ENCODE data around the gene ZSWIM1. TPM values are rescaled to one million over a fixed set of nuclear protein-coding genes. Genes with fewer than 3 reads are reported as not detected.

The ZSWIM1 gene
- total RNA-seq, 1 experiment from 2014 or later: 13.0 TPM

GRCh38 chr20:45902199-45902701 is 21.2 kb downstream of the ZSWIM1 start:
- intact Hi-C loops (cut with micrococcal nuclease): no loop called here
- POLR2A ChIA-PET: no interaction called here
- no peak overlapping the region for H3K9ac ChIP-seq (ENCODE audit: low read length)

More at GRCh38 chr20:45902199-45902701, 21.2 kb downstream of the ZSWIM1 start:
- H3K79me2 ChIP-seq (ENCODE audit: insufficient read depth, low read length): no peaks in the 10 kb centered on the region
- H3K27me3 ChIP-seq (ENCODE audit: insufficient read depth, low read length): no peaks in the 10 kb centered on the region
- H3K4me3 ChIP-seq (replicated peaks in 1 of 2; ENCODE audit: low read depth in 1 of 2, low read length in 2 of 2): no peak overlapping the region
- H3K9me3 ChIP-seq (ENCODE audit: control insufficient read depth in 1 of 2, insufficient read depth in 1 of 2, low read depth in 1 of 2, low read length in 2 of 2): no peaks in the 10 kb centered on the region
- H3K4me2 ChIP-seq (ENCODE audit: low read length): no peak overlapping the region
- H3K4me1 ChIP-seq (ENCODE audit: control insufficient read depth in 1 of 2, insufficient read depth in 2 of 2, low read length in 2 of 2): peaks cover 5 to 18% of the 10 kb centered on the region in 2 experiments; a peak in 3 of 4 replicates
- BruUV-seq (replicated peaks): no TSS peak
- no peak overlapping the region for H3K27ac ChIP-seq (ENCODE audit: low read depth, low read length)
- no peak overlapping the region for H2AFZ ChIP-seq (ENCODE audit: low read depth, low read length, poor library complexity, severe bottlenecking)
- no peaks in the 10 kb centered on the region for H3K9me2 ChIP-seq (ENCODE audit: insufficient read depth)
- no peaks in the 10 kb centered on the region for H4K20me1 ChIP-seq (ENCODE audit: insufficient read depth)
- RAD21 ChIA-PET (ENCODE audit: low non-redundant PET in 1 of 2, low total read pairs in 2 of 2, uncharacterized antibody in 2 of 2, unreplicated experiment in 2 of 2): no interaction called here
- CTCF ChIA-PET: no interaction called here
- no peak for ATAC-seq
- TF ChIP-seq RAD21 (IDR thresholded peaks at IDR 0.05; ENCODE audit: low read depth) (no peak), CBX3 (IDR thresholded peaks at IDR 0.05; ENCODE audit: low read depth) (no peak), YY1 (IDR thresholded peaks at IDR 0.05; ENCODE audit: extremely low read depth, insufficient replicate concordance, low read depth, low read length) (no peak), ZFX (IDR thresholded peaks at IDR 0.05) (no peak), EZH2 (IDR thresholded peaks at IDR 0.05) (no peak), SP1 (IDR thresholded peaks at IDR 0.05; ENCODE audit: low read depth) (no peak), EZH2phosphoT487 (IDR thresholded peaks at IDR 0.05; ENCODE audit: borderline replicate concordance) (no peak), ATF3 (IDR thresholded peaks at IDR 0.05) (no peak), ELF1 (IDR thresholded peaks at IDR 0.05; ENCODE audit: borderline replicate concordance, low read depth) (no peak), POLR2AphosphoS5 (IDR thresholded peaks at IDR 0.05; ENCODE audit: low read depth, low read length) (no peak), MAX (IDR thresholded peaks at IDR 0.05) (no peak), CEBPB (IDR thresholded peaks at IDR 0.05; ENCODE audit: low read depth) (no peak), EGR1 (IDR thresholded peaks at IDR 0.05; ENCODE audit: low read depth) (no peak), SRF (IDR thresholded peaks at IDR 0.05; ENCODE audit: low read depth) (no peak), SIN3A (IDR thresholded peaks at IDR 0.05; ENCODE audit: low read depth) (no peak), POLR2A (IDR thresholded peaks at IDR 0.05; ENCODE audit: borderline replicate concordance, extremely low read depth, insufficient read depth, insufficient read length) (no peak)
- TF ChIP-seq, protein P1, sequence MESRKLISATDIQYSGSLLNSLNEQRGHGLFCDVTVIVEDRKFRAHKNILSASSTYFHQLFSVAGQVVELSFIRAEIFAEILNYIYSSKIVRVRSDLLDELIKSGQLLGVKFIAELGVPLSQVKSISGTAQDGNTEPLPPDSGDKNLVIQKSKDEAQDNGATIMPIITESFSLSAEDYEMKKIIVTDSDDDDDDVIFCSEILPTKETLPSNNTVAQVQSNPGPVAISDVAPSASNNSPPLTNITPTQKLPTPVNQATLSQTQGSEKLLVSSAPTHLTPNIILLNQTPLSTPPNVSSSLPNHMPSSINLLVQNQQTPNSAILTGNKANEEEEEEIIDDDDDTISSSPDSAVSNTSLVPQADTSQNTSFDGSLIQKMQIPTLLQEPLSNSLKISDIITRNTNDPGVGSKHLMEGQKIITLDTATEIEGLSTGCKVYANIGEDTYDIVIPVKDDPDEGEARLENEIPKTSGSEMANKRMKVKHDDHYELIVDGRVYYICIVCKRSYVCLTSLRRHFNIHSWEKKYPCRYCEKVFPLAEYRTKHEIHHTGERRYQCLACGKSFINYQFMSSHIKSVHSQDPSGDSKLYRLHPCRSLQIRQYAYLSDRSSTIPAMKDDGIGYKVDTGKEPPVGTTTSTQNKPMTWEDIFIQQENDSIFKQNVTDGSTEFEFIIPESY (IDR thresholded peaks at IDR 0.05; ENCODE audit: extremely low read depth, insufficient replicate concordance, low read length): no peak
- TF ChIP-seq, protein P2, sequence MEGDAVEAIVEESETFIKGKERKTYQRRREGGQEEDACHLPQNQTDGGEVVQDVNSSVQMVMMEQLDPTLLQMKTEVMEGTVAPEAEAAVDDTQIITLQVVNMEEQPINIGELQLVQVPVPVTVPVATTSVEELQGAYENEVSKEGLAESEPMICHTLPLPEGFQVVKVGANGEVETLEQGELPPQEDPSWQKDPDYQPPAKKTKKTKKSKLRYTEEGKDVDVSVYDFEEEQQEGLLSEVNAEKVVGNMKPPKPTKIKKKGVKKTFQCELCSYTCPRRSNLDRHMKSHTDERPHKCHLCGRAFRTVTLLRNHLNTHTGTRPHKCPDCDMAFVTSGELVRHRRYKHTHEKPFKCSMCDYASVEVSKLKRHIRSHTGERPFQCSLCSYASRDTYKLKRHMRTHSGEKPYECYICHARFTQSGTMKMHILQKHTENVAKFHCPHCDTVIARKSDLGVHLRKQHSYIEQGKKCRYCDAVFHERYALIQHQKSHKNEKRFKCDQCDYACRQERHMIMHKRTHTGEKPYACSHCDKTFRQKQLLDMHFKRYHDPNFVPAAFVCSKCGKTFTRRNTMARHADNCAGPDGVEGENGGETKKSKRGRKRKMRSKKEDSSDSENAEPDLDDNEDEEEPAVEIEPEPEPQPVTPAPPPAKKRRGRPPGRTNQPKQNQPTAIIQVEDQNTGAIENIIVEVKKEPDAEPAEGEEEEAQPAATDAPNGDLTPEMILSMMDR (IDR thresholded peaks at IDR 0.05 in 2 of 3, conservative IDR thresholded peaks at IDR 0.05 in 1 of 3; ENCODE audit: borderline replicate concordance in 1 of 3, insufficient read depth in 1 of 3, low read depth in 2 of 3, low read length in 2 of 3): no peak
- TF ChIP-seq, protein P3, sequence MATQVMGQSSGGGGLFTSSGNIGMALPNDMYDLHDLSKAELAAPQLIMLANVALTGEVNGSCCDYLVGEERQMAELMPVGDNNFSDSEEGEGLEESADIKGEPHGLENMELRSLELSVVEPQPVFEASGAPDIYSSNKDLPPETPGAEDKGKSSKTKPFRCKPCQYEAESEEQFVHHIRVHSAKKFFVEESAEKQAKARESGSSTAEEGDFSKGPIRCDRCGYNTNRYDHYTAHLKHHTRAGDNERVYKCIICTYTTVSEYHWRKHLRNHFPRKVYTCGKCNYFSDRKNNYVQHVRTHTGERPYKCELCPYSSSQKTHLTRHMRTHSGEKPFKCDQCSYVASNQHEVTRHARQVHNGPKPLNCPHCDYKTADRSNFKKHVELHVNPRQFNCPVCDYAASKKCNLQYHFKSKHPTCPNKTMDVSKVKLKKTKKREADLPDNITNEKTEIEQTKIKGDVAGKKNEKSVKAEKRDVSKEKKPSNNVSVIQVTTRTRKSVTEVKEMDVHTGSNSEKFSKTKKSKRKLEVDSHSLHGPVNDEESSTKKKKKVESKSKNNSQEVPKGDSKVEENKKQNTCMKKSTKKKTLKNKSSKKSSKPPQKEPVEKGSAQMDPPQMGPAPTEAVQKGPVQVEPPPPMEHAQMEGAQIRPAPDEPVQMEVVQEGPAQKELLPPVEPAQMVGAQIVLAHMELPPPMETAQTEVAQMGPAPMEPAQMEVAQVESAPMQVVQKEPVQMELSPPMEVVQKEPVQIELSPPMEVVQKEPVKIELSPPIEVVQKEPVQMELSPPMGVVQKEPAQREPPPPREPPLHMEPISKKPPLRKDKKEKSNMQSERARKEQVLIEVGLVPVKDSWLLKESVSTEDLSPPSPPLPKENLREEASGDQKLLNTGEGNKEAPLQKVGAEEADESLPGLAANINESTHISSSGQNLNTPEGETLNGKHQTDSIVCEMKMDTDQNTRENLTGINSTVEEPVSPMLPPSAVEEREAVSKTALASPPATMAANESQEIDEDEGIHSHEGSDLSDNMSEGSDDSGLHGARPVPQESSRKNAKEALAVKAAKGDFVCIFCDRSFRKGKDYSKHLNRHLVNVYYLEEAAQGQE (IDR thresholded peaks at IDR 0.05; ENCODE audit: low read depth): no peak
- no peak for DNase-seq (ENCODE audit: low read depth, low spot score)
- no peaks in the 10 kb centered on the region for H3K36me3 ChIP-seq (ENCODE audit: control insufficient read depth in 1 of 2, insufficient read depth in 2 of 2, low read length in 2 of 2)

All from HCT116 (cell line).